RWPE1 (cell line): ENCODE results near the gene FNDC3B.
"Not testable (repeated sequence)": the region's sequence is repeated elsewhere in the genome, so short reads cannot be mapped to it uniquely, and the experiment has no call there.

Source experiments
- CTCF ChIA-PET: fragments of 350-600 bp; sonication (Branson Sonifier 250); formaldehyde crosslinking; extraction: SDS; loops from one replicate; lab custom pipeline; 2021; lab: Yijun Ruan, JAX
- POLR2A ChIA-PET: fragments of 400-600 bp; formaldehyde crosslinking; extraction: SDS; loops from one replicate; lab custom pipeline; 2020; ENCODE audit warnings: antibody characterized with exemption; ENCODE audit not compliant: low non-redundant PET; lab: Yijun Ruan, JAX
- DNase-seq: peaks from one replicate; pipeline ENCODE4 v3.0.0; 2012; ENCODE audit warnings: low spot score
- H3K27ac ChIP-seq: fragments of 450-650 bp; 2 replicates; pipeline ENCODE4 v1.5.1; 2017
- CTCF ChIP-seq: fragments of 450-650 bp; conservative IDR thresholded peaks from 2 replicates; pipeline ENCODE4 v1.5.1; 2017; ENCODE audit warnings: low read depth, mild to moderate bottlenecking

The FNDC3B gene

GRCh38 chr3:172236771-172237742, 197.7 kb downstream of the FNDC3B start:
- CTCF ChIA-PET: no interaction called here
- POLR2A ChIA-PET: no interaction called here
- no peak for DNase-seq
- H3K27ac ChIP-seq: no peak overlapping the region; the same call in 1 of the 2 replicates
- no peak for TF ChIP-seq CTCF

- POLR2A ChIA-PET: no interaction called here
Measured at GRCh38 chr3:172238188-172238587, 198.8 kb downstream of the FNDC3B start.

GRCh38 chr3:172239218-172239790, 199.9 kb downstream of the FNDC3B start:
- POLR2A ChIA-PET: no interaction called here
- TF ChIP-seq CTCF: no peak
- no peak for DNase-seq
- CTCF ChIA-PET: interaction anchor here (0.6 to 0.8 kb wide), 2 partner anchors 11 to 44 kb away, joined by 3 read pairs; no protein-coding TSS in a partner anchor
- H3K27ac ChIP-seq: no peak overlapping the region

More at GRCh38 chr3:172238188-172238587, 198.8 kb downstream of the FNDC3B start:
- no peak for DNase-seq
- no peak for TF ChIP-seq CTCF
- no peak overlapping the region for H3K27ac ChIP-seq
- CTCF ChIA-PET: interaction anchor here (0.6 kb wide), 1 partner anchor 541 kb away, joined by 4 read pairs; no protein-coding TSS in a partner anchor

GRCh38 chr3:172241405-172241804, 202.0 kb downstream of the FNDC3B start:
- POLR2A ChIA-PET: no interaction called here

GRCh38 chr3:172242471-172242870, 203.1 kb downstream of the FNDC3B start:
- H3K27ac ChIP-seq, DNase-seq, CTCF ChIA-PET, POLR2A ChIA-PET: not testable (repeated sequence)

More at GRCh38 chr3:172241405-172241804, 202.0 kb downstream of the FNDC3B start:
- DNase-seq: no peak
- H3K27ac ChIP-seq: no peak overlapping the region
- no peak for TF ChIP-seq CTCF
- CTCF ChIA-PET: interaction anchor here (0.6 kb wide), 1 partner anchor 394 kb away, joined by 5 read pairs; no protein-coding TSS in a partner anchor

GRCh38 chr3:172243376-172243775, 204.0 kb downstream of the FNDC3B start:
- CTCF ChIA-PET, DNase-seq, H3K27ac ChIP-seq, POLR2A ChIA-PET: not testable (repeated sequence)

- CTCF ChIA-PET: interaction anchor here (0.7 kb wide), 1 partner anchor 11 kb away, joined by 3 read pairs; no protein-coding TSS in a partner anchor
Measured at GRCh38 chr3:172244011-172244410, 204.6 kb downstream of the FNDC3B start.

More at GRCh38 chr3:172244011-172244410, 204.6 kb downstream of the FNDC3B start:
- peak; percentile 66 for DNase-seq
- no peak overlapping the region for H3K27ac ChIP-seq
- TF ChIP-seq CTCF: no peak
- POLR2A ChIA-PET: no interaction called here
